ENCODE results near the gene UBIAD1. TPM values are rescaled to one million over a fixed set of nuclear protein-coding genes. Genes with fewer than 3 reads are reported as not detected.

Gene UBIAD1
- total RNA-seq, 1 donor from 2014 or later: 11.2 TPM

- no peak for DNase-seq (ENCODE audit: missing footprints)
- intact Hi-C loops (cut with DNase I): no loop called here
- ATAC-seq: no peak
Observed at GRCh38 chr1:11331945-11332546, 59.0 kb downstream of the UBIAD1 start.

GRCh38 chr1:11333631-11334030, 60.6 kb downstream of the UBIAD1 start:
- DNase-seq (ENCODE audit: missing footprints): no peak
- intact Hi-C loops (cut with DNase I): no loop called here
- no peak for ATAC-seq

- intact Hi-C loops (cut with DNase I): no loop called here
Observed at GRCh38 chr1:11334261-11334804, 61.3 kb downstream of the UBIAD1 start.

GRCh38 chr1:11334821-11335220, 61.8 kb downstream of the UBIAD1 start:
- no peak for DNase-seq (ENCODE audit: missing footprints)
- intact Hi-C loops (cut with DNase I): no loop called here
- no peak for ATAC-seq

More at GRCh38 chr1:11334261-11334804, 61.3 kb downstream of the UBIAD1 start:
- DNase-seq (ENCODE audit: missing footprints) (no peak), ATAC-seq (no peak)

GRCh38 chr1:11335417-11336056, 62.5 kb downstream of the UBIAD1 start:
- intact Hi-C loops (cut with DNase I): loop anchor here (2.0 kb wide), 1 partner anchor 307 kb away; no protein-coding TSS in a partner anchor
- DNase-seq (ENCODE audit: missing footprints) (no peak), ATAC-seq (peak; percentile 28)

- ATAC-seq (no peak), DNase-seq (ENCODE audit: missing footprints) (no peak)
- intact Hi-C loops (cut with DNase I): loop anchor here (2.0 kb wide), 1 partner anchor 305 kb away; no protein-coding TSS in a partner anchor
Observed at GRCh38 chr1:11337580-11338073, 64.6 kb downstream of the UBIAD1 start.

Other genes starting within 250 kb of the UBIAD1 start
- not detected for gene MASP2, start 226.0 kb upstream of the UBIAD1 start, total RNA-seq
- 54.0 TPM for gene SRM, start 213.2 kb upstream of the UBIAD1 start, total RNA-seq
- gene EXOSC10, start 173.3 kb upstream of the UBIAD1 start, total RNA-seq: 18.1 TPM
- gene ANGPTL7, start 83.8 kb upstream of the UBIAD1 start, total RNA-seq: 0.51 TPM
- gene MTOR, start 10.6 kb upstream of the UBIAD1 start, total RNA-seq: 28.4 TPM
- 0.08 TPM for gene DISP3, start 206.0 kb downstream of the UBIAD1 start, total RNA-seq